Adrenal gland (tissue), 5 donors: ENCODE measurements around the gene GNPTG.

Source experiments
- POLR2A ChIP-seq, 2 donors: fragments of 450-650 bp; IDR thresholded peaks; one replicate each; pipeline ENCODE4 v1.6.1; 2017; ENCODE audit warnings: antibody characterized with exemption in 2 of 2, mild to moderate bottlenecking in 2 of 2, moderate library complexity in 1 of 2
- TF ChIP-seq, protein P1 (sequence below), 6 experiments: fragments of 450-650 bp in 4 of 6; fragments of 200-600 bp in 2 of 6; sonication (generic) in 1 of 6; IDR thresholded peaks; 1 replicate in 5 of 6; 2 replicates in 1 of 6; pipeline versions ENCODE4 v1.5.1 to v1.8.0; 2016 to 2021; ENCODE audit warnings: antibody characterized with exemption in 6 of 6, mild to moderate bottlenecking in 2 of 6, moderate library complexity in 1 of 6
- donor health status: DM: no; HTN: no; CAD: no.

DNA sequence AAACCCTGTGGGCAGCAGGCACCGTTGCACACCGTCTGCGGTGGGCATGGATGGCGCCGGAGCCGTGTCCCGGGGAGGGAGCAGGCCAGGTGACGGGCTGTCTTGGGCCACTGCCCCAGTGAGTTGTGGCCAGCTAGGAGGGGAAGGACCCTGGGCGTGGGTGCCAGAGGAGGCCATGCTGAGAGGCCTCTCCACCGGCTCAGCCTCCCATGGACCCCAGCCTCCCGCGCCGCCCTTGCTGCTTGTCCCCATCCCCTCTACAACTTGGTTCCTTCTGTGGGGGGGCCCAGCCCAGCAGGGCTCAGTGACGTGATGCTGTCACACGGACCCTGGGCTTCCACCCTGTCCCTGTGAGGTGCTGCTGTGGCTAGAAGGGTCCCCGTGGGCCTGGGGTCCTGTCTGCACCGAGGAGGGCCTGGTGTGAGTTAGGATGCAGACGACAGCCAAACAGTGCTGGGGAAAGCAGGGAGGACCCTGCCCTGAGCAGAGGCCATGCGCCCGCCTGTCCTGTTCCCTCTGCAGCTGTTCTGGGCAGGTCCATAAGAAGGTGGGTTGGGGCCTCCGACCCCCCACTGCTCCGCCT lies 31.0 kb upstream of the GNPTG start:
- no peak for TF ChIP-seq POLR2A (IDR thresholded peaks at IDR 0.05)
- TF ChIP-seq, protein P1, sequence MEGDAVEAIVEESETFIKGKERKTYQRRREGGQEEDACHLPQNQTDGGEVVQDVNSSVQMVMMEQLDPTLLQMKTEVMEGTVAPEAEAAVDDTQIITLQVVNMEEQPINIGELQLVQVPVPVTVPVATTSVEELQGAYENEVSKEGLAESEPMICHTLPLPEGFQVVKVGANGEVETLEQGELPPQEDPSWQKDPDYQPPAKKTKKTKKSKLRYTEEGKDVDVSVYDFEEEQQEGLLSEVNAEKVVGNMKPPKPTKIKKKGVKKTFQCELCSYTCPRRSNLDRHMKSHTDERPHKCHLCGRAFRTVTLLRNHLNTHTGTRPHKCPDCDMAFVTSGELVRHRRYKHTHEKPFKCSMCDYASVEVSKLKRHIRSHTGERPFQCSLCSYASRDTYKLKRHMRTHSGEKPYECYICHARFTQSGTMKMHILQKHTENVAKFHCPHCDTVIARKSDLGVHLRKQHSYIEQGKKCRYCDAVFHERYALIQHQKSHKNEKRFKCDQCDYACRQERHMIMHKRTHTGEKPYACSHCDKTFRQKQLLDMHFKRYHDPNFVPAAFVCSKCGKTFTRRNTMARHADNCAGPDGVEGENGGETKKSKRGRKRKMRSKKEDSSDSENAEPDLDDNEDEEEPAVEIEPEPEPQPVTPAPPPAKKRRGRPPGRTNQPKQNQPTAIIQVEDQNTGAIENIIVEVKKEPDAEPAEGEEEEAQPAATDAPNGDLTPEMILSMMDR (IDR thresholded peaks at IDR 0.05) = no peak
